Stimulated activated CD4-positive, alpha-beta T cell treated with anti-CD3 and anti-CD28 coated beads, Interleukin-15, amount 100 ng/mL, for 1 hour (primary cell): ENCODE results near the gene ALK.

Experiments
- DNase-seq, 2 donors: peaks; one replicate each; pipeline ENCODE4 v3.0.0-alpha.2; 2020; ENCODE audit warnings: low read depth in 1 of 2, low spot score in 1 of 2

Gene ALK

DNA sequence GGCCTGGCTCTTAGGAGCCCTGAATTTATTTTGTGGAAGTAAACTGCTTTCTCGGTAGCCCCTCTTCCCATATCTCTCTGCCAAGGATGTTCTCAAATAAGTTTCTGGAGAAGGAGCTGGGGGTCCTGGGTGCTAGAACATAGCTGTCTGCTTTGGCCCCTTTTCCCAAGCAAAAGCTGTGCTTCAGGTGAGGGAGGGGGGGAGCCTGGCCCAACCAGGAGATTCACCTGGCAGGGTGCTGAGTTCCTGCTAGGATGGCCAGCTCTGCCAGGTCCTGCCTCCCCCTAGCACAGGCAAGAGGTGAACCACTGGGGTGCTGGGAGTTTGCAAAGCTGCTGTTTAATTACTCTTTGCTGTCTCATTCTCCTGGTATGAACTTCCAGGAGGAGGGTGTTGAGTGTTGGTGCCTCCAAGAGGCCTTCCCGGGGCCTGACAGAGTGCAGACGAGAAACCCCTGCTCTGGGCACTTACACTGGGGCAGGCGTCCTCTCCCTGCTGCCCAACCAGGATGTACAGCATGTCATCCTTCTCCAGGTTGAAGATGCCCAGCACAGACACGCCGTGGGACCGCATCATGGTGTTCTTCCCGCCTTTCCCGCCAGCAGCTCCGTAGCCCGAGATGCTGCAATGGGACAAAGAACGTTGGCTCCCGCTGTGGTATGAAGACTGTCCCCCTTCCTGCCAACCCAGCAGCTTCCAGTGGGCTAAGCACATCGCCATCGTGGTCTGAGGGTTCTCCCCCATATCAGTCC is 682.0 kb downstream of the ALK start:
- DNase-seq = no peak

DNA sequence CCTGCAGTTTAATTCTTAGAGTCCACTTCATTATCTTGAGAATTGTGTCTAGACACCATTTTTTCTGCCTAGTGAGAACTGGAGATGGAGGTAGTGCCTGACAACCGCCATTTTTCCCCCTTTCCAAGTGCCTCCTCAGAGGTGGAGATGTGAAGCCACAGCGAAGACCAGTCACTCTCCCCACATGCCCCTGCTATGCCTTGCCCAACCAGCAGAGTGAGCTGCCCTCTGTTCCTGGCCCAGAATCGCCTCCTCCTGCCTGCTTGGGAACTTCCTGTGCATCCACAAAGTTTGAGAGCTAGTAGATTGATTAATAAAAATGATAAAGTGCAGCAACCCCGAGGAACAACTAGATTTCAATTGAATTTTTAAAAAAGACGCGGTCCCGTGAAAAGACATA is 682.9 kb downstream of the ALK start:
- DNase-seq = no peak

DNA sequence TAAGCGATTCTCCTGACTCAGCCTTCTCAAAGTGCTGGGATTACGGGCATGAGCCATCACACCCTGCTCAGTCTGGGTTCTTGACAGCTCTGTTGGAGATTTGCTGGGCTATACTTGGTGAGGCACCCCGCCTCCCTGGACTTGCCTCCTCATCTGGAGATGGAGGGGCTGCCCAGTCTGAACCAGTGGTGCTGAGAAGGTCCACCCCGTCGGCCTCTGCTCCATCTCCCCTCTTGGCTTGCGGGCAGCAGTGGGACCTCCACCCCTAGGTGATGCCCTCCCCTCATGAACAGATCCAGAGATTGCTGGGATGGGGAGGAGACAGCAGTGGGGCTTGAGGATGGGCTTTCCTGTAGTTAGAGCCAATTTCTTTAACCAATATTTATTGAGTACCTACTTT is 685.3 kb downstream of the ALK start:
- no peak for DNase-seq

DNA sequence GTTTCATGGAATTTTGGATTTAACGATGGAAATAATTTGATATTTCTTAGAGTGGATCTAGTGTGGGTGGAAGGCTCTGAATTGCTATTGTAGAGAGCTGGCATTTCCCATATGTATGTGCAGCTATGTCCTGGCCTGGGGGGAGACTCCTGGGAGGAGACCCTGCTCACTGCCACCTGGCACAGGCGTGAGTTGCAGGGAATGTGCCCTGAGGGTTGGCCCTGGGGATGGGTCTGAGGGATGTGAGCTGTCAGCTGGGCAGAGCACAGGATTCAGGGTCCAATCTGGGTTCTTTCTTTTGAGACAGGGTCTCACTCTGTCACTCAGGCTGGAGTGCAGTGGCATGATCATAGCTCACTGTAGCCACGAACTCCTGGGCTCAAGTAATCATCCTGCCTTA is 686.0 kb downstream of the ALK start:
- no peak for DNase-seq

GRCh38 chr2:29233428-29233827 is 688.0 kb downstream of the ALK start:
- DNase-seq = no peak

- DNase-seq = no peak
Observed at GRCh38 chr2:29232041-29232440, 689.3 kb downstream of the ALK start.

DNA sequence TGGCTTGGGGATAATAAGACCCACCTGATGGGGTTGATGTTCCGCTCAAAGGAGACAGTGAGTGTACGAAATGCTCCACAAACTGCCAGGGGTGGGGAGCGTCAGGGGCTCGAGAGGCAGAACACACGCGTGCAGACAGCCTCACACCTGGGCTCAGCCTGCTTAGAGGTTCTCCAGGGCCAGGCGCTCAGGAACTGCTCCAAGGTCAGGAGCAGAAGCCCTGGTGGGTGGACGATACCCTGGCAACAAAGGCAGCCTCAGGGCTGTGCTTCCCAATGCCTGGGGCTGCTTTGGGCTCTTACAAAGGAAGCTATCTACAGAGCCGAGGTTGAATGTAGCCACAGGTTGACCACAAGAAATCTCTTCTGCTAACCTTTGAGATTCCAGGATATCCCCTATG is 691.7 kb downstream of the ALK start:
- no peak for DNase-seq

- DNase-seq = no peak
Observed at GRCh38 chr2:29228947-29229346, 692.4 kb downstream of the ALK start.

DNA sequence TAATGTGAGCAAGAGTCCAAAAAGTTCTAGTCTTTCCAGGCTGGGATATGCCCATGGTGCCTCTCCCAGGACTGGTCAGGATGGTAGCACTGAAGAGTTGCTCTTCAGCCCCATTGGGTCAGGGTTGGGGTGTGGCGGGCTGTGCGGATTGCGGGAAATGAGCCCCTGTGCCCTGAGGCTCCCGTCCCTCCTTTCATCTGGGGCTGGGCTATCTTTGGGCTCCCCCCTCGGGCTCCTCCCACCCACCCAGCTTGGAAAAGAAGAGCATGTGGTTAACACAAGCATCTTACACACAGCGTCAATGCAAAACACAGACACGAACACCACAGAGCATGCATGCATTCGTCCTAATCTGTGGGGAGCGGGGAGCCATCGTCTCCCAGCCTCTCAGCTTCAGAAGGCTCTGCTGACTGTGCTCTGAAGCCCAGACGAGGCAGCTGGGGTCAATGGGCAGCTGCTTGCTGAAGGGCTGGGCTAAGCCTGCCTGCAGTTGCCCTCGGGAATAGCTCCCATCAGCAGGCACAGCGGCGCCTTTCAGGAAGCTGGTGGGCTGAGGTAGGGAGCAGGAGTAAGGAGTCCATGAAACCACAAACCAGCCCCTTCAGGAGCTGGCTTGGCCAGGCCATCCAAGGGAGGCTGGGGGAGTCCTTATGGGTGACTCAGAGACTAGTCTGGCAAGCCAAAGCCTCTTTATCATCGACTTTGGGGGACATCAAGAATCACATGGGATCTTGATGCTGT is 693.3 kb downstream of the ALK start:
- DNase-seq = no peak

DNA sequence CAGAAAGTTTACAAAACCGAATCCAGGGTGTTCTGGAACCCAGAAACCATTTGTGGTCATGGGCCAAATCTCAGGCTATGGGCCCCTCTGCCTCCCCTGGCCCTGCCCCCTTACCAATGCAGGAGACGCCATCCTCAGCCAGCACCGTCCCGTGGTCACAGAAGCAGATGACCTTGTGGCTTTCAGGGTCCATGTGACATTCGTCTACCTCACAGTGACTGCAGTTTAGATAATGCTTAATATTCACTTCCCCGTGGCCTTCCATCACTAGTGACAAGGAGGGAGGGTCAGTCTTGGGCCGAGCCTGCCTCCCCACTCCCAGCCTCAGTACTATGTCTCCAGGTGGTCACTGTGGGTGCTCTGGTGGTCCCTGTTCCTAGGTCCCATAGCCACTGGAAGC is 694.6 kb downstream of the ALK start:
- no peak for DNase-seq

DNA sequence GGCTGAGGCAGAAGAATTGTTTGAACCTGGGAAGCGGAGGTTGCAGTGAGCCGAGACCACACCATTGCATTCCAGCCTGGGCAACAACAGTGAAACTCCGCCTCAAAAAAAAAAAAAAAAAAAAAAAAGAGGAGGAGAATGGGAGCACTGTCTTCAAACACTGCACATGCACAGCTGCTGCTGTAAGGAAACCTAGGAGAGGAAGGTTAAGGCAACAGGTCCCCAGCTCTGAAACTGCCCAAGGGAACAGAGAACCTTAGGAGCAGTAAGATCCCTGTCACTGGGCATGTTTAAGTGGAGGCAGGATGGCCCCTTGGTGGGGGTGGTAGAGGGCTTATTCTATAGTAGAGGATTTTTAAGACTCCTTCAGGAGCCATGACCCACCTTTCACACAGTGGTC is 695.0 kb downstream of the ALK start:
- no peak for DNase-seq

GRCh38 chr2:29225814-29226213 is 695.6 kb downstream of the ALK start:
- no peak for DNase-seq

DNA sequence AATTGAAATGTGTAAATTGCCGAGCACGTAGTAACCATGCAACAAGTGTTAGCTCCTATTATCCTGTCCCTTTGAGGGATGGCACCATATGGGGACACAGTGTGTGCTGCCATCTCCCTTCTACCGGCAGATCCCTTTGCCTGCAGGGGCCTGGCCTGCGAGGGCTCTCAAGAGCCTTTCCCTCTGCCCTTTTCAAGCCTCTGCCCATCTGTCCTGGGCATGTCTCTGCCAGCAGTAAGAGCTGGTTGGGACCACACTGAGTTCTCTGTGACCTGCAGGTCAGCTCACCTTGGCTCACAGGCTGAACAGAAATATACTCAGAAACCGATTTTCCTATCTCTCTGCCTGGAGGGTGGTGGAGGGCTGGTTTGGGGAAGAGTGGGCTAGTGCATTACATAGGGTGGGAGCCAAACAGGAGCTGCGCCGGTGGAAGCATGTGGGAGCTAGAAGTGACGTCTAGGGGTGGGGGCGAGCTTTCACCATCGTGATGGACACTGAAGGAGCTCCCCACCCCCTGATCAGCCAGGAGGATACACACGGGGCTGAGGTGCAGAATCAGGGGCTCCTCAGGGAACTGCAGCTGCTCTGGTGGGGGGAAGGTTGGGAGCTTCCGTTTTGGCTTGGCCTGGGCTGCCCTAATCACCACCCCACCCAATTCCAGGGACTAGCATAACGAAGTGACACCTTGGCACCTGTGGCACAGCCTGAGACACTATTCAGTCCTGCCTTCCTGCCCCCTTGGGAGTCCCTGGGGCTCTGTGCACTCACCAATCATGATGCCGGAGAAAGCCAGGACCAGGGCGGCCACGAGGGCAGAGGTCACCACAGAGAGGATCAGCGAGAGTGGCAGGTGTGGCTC is 696.5 kb downstream of the ALK start:
- no peak for DNase-seq

DNA sequence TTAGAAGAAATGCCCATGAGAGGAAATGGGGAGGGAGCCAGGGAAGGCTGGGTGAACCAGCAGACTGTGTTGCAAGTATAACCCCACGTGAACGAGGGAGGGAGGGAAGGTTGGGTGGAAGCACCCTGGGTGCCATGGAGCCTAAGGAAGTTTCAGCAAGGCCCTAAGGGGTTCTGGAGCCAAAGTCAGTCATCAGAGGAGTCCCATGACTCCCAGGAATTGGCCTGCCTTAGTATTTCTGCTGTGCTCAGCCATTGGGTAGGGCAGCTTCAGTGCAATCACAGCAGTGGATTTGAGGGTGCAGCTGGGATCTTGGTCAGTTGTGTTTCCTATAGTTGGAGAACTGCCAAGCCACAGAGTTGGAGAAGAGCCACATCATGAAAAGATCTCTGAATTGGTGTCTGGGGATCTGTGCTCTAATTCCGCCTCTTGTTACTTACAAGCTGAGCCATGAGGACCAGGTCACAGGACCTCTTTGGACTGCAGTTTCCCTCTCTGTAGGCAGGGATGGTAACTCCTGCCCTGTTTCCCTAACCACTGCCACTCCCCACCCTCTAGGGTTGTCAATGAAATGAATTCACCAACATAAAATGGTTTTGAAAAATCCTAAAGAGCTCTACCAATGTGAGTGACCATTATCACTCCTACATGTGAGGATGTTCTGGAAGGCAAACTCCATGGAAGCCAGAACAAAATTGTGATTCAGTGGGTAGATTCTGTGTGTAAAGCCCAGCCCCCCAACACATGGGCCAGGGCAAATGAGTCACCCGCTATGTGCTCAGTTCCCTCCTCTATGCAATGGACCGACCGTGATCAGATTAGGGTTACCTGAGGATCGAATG is 697.3 kb downstream of the ALK start:
- no peak for DNase-seq

- no peak for DNase-seq
Observed at GRCh38 chr2:29223257-29223656, 698.1 kb downstream of the ALK start.

DNA sequence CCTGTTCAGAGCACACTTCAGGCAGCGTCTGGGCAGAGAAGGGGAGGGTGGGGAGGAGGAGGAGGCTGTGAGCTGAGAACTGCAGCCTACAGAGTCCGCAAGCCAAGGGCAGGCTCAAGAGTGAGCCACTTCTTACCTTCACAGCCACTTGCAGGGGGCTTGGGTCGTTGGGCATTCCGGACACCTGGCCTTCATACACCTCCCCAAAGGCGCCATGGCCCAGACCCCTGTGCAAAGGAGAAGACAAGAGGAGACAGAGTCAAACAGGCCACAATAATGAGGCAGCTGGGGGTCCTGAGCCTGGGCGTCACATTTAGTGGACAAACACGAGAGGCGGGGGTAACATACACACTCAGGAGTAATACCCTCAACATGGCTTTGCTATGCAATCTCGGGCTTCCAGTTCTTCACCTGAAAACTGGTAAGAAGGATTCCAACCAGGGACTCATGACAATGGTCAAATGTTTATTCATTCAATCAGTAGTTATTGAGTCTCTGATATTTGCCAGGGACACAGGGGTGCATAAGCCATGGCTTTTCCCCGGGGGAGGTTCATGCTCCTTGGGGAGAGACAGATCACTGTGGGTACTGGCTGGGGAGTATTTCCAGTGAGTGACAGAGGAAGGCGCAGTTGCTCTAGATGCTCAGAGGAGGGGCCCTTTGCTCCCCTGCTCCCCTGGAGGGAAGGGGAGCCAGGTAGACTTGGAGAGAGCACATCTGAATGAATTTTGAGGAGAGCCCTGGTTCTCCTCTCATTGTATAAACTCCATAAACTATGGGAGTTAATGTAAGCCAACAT is 698.8 kb downstream of the ALK start:
- no peak for DNase-seq

GRCh38 chr2:29220506-29221270 is 700.7 kb downstream of the ALK start:
- DNase-seq = no peak

GRCh38 chr2:29219374-29219773 is 702.0 kb downstream of the ALK start:
- DNase-seq = no peak

DNA sequence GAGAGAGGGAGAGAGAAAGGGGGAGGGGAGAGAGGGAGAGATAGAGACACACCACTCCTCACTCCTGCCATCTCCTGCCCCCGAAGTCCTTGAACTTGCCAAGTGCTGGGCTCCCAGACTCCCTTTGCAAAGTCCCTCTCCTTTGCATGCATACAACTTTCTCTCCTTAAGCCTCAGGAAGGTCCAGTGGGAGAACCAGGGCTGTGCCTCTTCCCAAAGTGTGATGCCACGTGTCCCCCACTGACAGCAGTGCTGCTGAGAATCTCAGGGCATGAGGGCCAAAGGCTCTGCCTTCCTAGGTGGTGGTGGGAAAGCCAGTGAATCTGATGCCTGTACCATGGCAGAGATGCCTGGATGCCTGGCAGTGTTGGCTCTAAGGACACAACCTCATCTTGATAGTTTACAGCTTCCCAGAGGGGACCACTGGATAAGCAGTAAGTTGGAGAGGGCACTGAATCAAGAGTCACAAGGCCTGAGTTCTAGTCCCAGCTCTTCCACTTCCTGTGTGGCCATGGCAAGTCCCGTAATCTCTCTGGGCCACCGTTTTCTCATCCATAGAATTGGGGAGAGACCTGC is 702.7 kb downstream of the ALK start:
- no peak for DNase-seq
